Astrocyte (in vitro differentiated cells and primary cell): ENCODE results near the gene GPC3.

Experiments
- CTCF ChIP-seq: IDR thresholded peaks from 2 replicates; pipeline ENCODE4 v1.5.1; 2011; ENCODE audit warnings: low read depth, mild to moderate bottlenecking, inconsistent platforms, low read length, moderate library complexity; ENCODE audit not compliant: insufficient read depth
- EZH2 ChIP-seq: IDR thresholded peaks from 2 replicates; pipeline ENCODE4 v1.6.1; 2012; ENCODE audit warnings: mild to moderate bottlenecking, low read length, inconsistent platforms; ENCODE audit not compliant: insufficient read depth

- TF ChIP-seq CTCF (no peak), EZH2 (no peak)
Observed at GRCh38 chrX:133948895-133949294, 36.5 kb downstream of the GPC3 start.
